Stimulated activated CD4-positive, alpha-beta T cell treated with anti-CD3 and anti-CD28 coated beads, TNF-alpha, amount 100 ng/mL, for 1 hour (primary cell): ENCODE results near the gene MAT1A.
A peak's percentile ranks its signal among the peaks of the same experiment; 100 is the strongest.
"Not testable (repeated sequence)": the region's sequence is repeated elsewhere in the genome, so short reads cannot be mapped to it uniquely, and the experiment has no call there.

Source experiments
- DNase-seq, 3 donors: peaks; one replicate each; pipeline ENCODE4 v3.0.0-alpha.2; 2020; ENCODE audit warnings: low read depth in 3 of 3, low spot score in 1 of 3

The MAT1A gene

DNA sequence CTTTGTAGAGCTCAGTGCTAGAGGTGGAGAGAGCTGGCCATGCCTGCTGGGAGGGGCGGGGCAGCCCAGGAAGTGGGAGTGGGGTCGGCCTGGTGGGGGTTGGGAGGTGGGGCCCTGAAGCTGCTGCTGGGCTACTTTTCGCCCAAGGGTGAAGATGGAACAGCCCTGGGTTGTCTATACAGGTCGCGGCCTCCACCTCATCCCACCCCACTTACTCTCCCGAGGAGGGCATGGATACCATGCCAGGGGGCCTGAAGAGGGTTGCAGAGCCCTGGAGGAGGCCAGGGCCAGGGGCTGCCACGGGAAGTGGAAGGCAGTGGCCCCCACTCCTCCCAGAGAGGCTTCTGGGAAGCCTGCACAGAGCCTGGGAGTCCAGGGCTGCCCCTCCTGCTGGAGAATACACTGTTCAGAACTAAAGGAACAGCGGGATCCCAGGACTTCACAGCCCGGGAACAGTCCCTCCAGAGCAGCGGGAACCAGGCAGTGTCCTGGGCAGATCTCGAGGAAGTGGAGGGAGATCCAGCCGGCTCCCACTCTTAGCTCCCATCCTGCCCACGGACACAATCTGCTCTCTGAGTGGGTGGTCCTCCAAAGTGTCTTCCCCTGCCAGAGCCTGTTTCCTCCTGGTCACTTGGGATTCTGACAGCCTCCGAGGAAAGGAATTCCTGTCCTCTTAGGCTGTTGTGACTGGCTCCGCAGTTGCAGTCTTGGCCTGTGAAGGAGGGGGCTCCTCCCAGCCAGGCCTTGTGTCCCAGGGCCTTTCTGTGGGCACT, 23.5 kb downstream of the MAT1A start:
- DNase-seq, result no peak

DNA sequence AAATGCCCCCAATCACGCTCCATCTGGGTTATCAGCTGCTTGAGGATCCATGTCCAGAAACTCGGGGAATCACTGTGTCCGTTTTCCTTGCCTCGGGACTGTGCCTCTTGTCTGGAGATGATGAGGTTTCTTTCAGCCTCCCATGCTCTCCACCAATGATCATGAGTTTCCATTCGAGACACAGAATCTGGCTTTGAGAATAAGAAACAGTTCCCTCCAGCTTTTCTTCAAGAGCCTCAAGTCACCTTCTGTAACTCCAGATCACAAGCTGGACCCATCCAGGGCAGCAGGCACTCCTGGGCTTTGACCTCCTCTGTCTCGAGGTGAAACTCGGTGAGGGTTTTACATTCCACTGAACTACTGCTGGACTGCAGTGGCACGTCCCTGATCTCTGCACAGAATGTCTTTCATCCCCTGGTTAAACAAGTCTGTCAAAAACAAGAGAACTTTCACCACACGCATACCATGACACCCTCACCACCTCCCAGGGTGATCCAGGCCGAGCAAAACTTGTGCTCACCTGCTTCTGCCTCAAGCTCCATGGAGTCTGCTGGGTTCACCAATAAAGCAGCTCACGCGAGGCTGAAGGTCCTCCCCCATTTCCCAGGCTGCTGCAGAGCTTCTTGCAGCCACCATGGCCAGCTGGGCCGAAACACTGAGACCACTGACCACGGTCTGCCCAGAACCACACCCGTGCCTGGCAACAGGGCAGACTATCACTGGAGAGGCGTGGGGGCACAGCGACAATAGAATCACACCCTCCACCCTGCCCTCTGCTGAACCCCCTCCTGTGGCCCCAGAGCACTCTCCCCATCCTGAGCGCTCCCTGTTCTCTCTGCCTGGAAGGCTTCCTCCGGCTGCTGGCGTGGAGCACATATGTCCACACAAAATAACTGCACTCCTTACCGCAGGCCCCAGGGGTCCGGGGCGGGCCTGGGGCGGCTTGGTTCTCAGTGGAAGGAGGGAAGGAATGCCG, 25.1 kb downstream of the MAT1A start:
- DNase-seq, result no peak

DNA sequence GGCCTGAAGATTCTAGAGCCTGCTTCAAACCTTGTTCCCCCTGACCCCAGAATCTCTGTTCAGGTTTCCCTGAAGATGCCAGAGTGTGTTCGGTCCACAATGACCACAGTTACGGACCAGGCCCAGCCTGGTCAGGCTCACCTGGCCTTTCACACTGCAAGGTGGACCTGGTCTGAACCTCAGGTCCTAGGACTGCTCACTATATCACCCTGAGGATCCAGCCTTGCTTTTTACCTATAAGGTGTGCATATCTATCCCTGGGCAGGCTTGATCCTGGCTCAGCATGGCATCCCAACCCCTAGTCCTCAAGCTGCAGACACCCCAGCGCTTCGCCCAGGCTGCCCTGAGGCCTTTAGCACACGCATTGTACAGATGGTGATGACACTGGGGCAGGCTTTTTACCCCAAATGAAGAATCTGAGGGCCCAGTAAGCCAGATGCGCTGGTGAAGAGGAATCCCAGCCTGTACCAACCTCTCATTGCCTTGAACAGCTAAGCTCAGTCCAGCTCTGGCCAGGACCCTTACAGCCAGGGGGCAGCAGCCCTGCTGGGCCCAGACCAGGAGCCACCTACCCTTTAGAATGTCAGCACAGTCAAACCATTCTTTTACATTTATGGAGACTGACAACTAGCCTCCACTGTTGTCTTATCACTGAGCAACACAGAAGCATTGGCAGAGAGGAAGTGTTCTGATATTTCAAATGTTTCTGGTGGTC, 28.0 kb downstream of the MAT1A start:
- no peak for DNase-seq

DNA sequence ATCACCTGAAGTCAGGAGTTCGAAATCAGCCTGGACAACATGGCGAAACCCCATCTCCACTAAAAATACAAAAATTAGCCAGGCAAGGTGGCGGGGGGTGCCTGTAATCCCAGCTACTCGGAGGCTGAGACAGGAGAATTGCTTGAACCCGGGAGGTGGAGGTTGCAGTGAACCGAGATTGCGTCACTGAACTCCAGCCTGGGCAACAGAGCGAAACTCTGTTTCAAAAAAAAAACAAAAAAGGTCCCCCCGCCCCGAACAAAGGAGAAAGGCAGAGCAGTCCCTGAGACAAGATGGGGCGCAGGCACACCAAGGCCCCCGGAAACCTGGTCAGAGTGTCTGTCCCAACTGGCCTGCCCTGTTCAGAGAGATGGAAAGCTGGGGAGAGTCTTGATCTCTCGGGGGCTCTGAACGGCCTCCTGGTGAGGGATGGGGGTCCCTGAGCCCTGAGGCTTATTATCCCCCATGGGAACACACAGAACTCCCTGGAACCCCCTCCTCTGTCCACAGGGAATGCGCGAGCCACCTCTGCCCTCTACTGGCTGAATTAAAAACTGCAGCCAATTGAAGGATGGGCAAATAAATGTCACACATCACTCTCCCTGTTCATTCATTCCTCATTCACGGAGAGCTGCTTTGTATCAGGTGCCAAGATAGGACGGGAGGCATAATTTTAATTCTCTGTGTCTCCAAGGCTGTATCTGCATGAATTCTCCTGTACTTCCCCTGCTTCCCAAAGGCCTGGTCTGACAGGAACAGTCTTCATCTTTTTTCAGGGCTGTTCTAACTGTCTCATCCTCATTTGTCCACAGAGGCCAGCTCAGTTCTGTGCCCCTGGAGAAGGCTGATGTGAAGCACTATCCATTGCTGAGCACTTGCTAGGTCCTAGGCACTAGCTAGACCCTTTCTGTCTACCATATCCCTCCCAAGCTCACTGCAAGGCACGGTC, 28.9 kb downstream of the MAT1A start:
- DNase-seq, result peak in 1 of 3 donors; percentile 8

DNA sequence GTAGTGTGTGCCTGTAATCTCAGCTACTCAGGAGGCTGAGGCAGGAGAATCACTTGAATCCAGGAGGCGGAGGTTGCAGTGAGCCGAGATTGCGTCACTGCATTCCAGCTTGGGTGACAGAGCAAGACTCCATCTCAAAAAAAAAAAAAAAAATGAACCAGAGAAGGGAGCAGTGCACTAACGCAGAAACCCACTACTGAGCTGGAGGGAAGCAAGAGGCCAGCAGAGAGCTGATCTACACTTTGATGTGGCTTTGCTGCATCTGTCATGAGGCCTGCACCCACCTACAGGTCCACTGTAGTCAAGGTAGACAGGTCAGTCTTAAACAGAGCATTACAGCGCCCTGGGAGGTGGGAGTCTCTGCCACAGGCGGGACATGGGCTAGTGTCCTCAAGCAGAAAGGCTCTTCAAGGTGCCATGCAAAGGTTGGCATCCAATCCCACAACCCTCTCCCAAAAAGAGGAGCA, 30.0 kb downstream of the MAT1A start:
- no peak for DNase-seq

- DNase-seq, result not testable (repeated sequence)
Measured at GRCh38 chr10:80256798-80257197, 32.7 kb downstream of the MAT1A start.

- not testable (repeated sequence) for DNase-seq
Measured at GRCh38 chr10:80254726-80255125, 34.7 kb downstream of the MAT1A start.

GRCh38 chr10:80253963-80254271, 35.5 kb downstream of the MAT1A start:
- DNase-seq, result not testable (repeated sequence)

DNA sequence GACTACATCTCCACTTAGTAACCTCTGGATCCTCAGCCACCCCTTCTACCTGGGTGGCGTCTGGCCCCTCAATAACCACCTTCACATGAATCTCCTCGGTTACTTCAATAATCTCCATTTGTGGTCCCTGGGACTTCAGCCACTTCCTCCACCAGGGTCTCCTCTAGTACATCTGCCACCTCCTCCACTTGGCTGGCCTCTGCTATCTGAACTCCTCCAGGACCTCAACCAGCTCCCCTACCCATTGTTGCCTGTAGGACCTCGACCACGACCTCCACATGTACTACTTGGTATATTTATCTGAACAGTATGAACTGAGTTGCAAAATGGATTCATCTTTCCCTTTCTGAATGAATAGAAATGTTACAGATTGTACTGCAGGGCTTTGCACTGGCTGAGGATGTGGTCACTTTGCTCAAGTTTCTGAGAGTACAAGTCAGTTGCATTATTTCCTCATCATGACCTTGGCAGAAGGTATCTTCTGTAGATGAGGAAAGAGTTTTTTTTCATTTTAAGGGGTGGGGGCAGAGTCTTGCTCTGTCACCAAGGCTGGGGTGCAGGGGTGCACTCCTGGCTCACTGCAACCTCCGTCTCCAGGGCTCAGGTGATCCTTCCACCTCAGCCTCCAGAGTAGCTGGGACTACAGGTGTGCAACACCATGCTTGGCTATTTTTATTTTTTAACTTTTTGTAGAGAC, 36.0 kb downstream of the MAT1A start:
- no peak for DNase-seq

- DNase-seq, result no peak
Measured at GRCh38 chr10:80252296-80252887, 37.1 kb downstream of the MAT1A start.

- not testable (repeated sequence) for DNase-seq
Measured at GRCh38 chr10:80251703-80252280, 37.7 kb downstream of the MAT1A start.

DNA sequence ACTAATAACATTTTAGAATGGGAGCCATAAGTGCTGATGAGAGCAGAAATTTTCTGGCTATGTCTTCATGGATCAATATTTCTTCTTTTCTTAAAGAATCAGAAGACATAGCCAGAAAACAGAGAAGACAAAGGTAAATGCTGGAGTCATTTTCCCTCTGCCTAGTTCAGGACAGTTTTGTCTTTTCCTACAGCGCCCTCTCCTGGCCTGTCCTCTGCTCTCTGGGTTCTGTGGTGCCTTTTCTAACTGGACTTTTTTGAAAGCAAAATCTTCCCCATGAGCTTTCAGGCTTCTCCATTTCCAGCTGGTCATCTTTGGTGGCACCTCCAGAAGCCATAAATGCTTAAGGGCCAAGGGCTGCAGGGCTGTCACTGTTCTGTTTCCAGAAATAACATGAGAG, 39.1 kb downstream of the MAT1A start:
- not testable (repeated sequence) for DNase-seq

DNA sequence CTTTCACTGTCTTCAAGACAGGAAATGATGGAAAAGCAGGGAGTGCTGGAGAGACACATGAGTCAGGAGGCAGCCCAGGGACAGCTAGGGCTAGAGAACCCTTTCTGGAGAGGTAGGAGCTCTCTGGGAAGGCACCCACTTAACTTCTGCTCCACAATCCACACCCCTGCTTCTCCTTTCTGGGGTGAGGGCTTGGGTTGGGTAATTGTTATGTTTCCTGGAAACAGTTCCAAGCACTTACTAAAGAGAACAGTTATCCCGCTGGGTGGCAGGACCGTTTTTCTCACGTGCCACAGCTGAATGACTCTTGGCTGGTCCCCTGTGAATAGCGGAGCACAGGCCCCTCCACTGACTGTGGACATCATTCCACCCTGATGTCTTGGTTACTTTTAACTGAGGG, 39.6 kb downstream of the MAT1A start:
- DNase-seq, result not testable (repeated sequence)

DNA sequence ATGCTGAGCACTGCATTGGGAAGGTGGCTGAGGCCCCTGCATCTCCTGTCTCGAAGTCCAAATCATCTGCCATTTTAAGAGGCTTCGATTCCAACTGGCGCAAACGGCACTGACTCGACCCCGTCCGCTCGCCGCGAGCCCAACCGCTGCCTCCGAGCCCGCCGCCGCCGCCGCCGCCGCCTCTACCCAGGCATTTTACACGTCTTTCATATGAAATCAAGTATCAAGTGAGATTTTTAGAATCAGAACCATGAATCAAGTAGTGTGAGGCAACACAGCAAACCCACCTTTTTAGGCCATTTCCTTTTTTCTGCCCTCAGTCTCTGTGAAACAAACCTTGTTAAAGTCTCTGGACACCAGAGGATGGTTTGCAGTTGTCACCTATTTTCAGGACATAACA, 41.8 kb downstream of the MAT1A start:
- DNase-seq, result not testable (repeated sequence)

GRCh38 chr10:80244371-80244770, 45.1 kb downstream of the MAT1A start:
- not testable (repeated sequence) for DNase-seq

- DNase-seq, result not testable (repeated sequence)
Measured at GRCh38 chr10:80242341-80242740, 47.1 kb downstream of the MAT1A start.

- not testable (repeated sequence) for DNase-seq
Measured at GRCh38 chr10:80236457-80236856, 53.0 kb downstream of the MAT1A start.

- not testable (repeated sequence) for DNase-seq
Measured at GRCh38 chr10:80234331-80235235, 54.9 kb downstream of the MAT1A start.
